ENCODE results near the gene CEP164.

Gene CEP164

DNA sequence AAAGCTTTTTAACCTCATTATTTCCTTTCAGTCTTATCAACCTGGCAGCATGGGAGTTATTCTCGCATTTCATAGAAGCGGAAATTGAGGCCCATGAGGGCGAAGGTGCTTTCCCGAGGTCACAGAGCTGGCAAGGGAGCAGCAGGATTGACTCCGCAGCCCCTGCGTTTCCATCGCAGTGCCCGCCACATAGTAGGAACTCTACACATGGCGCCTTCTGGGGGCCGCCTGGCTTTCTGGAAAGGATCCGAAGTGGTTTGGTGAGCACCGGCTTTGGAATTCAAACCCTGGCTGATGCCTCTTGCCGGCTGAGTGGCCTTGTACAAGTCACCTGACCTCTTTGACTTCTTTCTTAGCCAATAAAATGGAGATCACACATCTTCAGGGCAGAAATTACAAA, 93.4 kb downstream of the CEP164 start:
- no peak for TF ChIP-seq CTCF (conservative IDR thresholded peaks at IDR 0.05; ENCODE audit: low read depth, low read length)
- Histone ChIP-seq H4K20me1 (ENCODE audit: insufficient read depth) (no peaks in the 10 kb centered on the region), H3K36me3 (ENCODE audit: insufficient read depth) (no peaks in the 10 kb centered on the region), H3K79me2 (ENCODE audit: insufficient read depth, low read depth) (no peaks in the 10 kb centered on the region), H3K27ac (no peak overlapping the region), H3K27me3 (ENCODE audit: insufficient read depth, low read depth) (no peaks in the 10 kb centered on the region), H3K9ac (no peak overlapping the region), H3K4me2 (no peak overlapping the region), H2AFZ (ENCODE audit: low read depth) (no peak overlapping the region), H3K4me3 (IDR thresholded peaks at IDR 0.05; ENCODE audit: insufficient read depth, low read depth, low read length) (no peak overlapping the region), H3K4me1 (ENCODE audit: low read depth, poor library complexity, severe bottlenecking) (no peaks in the 10 kb centered on the region)

DNA sequence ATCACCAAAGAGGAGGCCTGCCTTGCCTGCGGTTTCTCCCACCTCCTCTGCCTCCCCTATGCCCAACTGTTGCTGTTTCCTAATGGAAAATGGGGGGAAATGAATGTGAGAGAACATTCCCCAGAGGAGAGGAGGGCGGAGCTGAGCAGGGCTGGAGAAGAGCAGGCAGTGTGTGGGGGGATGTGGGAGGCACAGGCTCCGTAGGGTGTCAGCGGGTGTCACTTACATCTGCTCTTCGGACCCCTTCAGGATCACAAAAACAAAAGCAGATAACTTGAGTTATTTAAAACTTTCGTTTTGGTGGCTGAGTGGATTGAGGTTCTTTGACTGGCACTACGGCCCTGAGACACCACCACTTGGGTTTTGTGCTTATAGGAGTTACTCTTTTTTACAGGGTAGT, 93.8 kb downstream of the CEP164 start:
- Histone ChIP-seq H3K36me3 (ENCODE audit: insufficient read depth) (no peaks in the 10 kb centered on the region), H3K9ac (no peak overlapping the region), H2AFZ (ENCODE audit: low read depth) (no peak overlapping the region), H3K4me1 (ENCODE audit: low read depth, poor library complexity, severe bottlenecking) (no peaks in the 10 kb centered on the region), H3K4me3 (IDR thresholded peaks at IDR 0.05; ENCODE audit: insufficient read depth, low read depth, low read length) (no peak overlapping the region), H4K20me1 (ENCODE audit: insufficient read depth) (no peaks in the 10 kb centered on the region), H3K4me2 (no peak overlapping the region), H3K27me3 (ENCODE audit: insufficient read depth, low read depth) (no peaks in the 10 kb centered on the region), H3K27ac (no peak overlapping the region), H3K79me2 (ENCODE audit: insufficient read depth, low read depth) (no peaks in the 10 kb centered on the region)
- no peak for TF ChIP-seq CTCF (conservative IDR thresholded peaks at IDR 0.05; ENCODE audit: low read depth, low read length)

GRCh38 chr11:117423046-117423575, 95.5 kb downstream of the CEP164 start:
- H4K20me1 ChIP-seq (ENCODE audit: insufficient read depth) = no peaks in the 10 kb centered on the region
- H3K4me3 ChIP-seq (IDR thresholded peaks at IDR 0.05; ENCODE audit: insufficient read depth, low read depth, low read length) = no peak overlapping the region
- H3K4me2 ChIP-seq = no peak overlapping the region
- H3K36me3 ChIP-seq (ENCODE audit: insufficient read depth) = no peaks in the 10 kb centered on the region
- no peaks in the 10 kb centered on the region for H3K4me1 ChIP-seq (ENCODE audit: low read depth, poor library complexity, severe bottlenecking)
- TF ChIP-seq CTCF (conservative IDR thresholded peaks at IDR 0.05; ENCODE audit: low read depth, low read length) = no peak
- no peaks in the 10 kb centered on the region for H3K27me3 ChIP-seq (ENCODE audit: insufficient read depth, low read depth)
- H3K79me2 ChIP-seq (ENCODE audit: insufficient read depth, low read depth) = no peaks in the 10 kb centered on the region
- no peak overlapping the region for H3K27ac ChIP-seq
- no peak overlapping the region for H2AFZ ChIP-seq (ENCODE audit: low read depth)
- no peak overlapping the region for H3K9ac ChIP-seq

DNA sequence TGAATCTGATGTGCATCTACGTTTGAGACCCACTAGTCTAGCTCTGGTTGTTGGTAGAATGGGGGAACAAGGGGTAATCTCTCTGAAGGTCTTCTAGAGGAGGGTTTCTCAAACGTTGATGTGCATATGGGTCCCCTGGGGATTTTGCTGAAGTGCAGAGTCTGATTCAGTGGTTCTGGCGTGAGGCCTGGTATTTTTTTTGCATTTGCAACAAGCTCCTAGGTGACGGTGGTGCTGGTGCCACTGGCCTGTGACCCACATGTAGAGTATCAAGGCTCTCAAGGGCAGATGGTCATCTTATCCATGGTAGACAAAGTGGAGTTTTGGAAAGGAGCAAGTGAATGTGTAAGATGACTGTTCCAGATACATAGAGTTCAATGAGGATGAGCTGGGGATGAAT, 97.1 kb downstream of the CEP164 start:
- Histone ChIP-seq H3K79me2 (ENCODE audit: insufficient read depth, low read depth) (no peaks in the 10 kb centered on the region), H4K20me1 (ENCODE audit: insufficient read depth) (no peaks in the 10 kb centered on the region), H3K27me3 (ENCODE audit: insufficient read depth, low read depth) (no peaks in the 10 kb centered on the region), H3K4me3 (IDR thresholded peaks at IDR 0.05; ENCODE audit: insufficient read depth, low read depth, low read length) (no peak overlapping the region), H2AFZ (ENCODE audit: low read depth) (no peak overlapping the region), H3K4me2 (no peak overlapping the region), H3K27ac (no peak overlapping the region), H3K36me3 (ENCODE audit: insufficient read depth) (no peaks in the 10 kb centered on the region), H3K4me1 (ENCODE audit: low read depth, poor library complexity, severe bottlenecking) (no peaks in the 10 kb centered on the region), H3K9ac (no peak overlapping the region)
- no peak for TF ChIP-seq CTCF (conservative IDR thresholded peaks at IDR 0.05; ENCODE audit: low read depth, low read length)

All from KMS-11 (cell line).